Measurements from ENCODE around the gene SNX25. TPM values are rescaled to one million over a fixed set of nuclear protein-coding genes. Genes with fewer than 3 reads are reported as not detected.

The SNX25 gene
- total and polyA plus RNA-seq, 8 donors: 4.8 to 15.0 (median 10.9) TPM

DNA sequence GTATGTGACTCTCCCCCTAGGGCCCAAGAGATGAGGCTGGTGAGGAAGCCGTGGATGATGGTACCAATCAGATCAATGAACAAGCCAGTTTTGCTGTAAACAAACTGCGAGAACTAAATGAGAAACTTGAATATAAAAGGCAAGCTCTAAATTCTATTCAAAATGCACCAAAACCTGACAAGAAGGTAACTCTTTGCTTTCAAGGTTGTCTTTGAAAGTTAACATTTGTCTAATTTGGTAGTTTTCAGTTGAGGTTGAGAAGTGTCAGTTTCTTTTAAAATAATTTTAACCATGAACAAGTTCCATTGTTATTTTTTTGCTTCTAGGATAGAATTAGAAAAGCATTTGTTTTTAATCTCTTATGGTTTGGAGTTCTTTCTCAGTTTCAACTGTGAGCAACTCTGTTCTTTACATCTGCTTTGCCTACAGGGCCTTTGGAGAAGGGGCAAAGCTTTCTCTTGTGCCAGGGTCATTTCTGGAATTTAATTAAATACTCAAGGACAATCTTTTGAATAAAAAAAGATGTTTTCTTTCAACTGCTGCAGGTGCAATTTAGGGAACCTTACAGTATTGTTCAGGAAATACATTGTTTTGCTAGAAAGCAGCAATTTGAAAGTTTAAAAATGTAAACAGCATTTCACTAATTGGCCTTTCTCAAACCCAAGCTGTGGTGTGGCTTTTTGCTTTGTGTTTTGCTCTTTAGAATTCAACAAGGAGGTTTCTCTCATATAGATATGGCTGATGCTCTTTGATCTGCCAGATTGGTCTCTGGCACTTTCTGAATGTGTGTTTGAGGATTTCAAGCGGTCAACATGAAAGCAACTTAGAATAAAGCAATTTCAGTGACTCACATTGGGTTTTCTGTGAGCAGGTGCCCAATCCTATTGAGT is 123.4 kb downstream of the SNX25 start:
- no peak for FAIRE-seq
- no peak overlapping the region for H3K4me3 ChIP-seq
- no peaks in the 10 kb centered on the region for H3K4me1 ChIP-seq
- WGBS, 2 donors: 97% methylated on average over 3 of the region's 3 CpGs
- H3K9me3 ChIP-seq: no peaks in the 10 kb centered on the region
- no peak for DNase-seq
- TF ChIP-seq, protein P1, sequence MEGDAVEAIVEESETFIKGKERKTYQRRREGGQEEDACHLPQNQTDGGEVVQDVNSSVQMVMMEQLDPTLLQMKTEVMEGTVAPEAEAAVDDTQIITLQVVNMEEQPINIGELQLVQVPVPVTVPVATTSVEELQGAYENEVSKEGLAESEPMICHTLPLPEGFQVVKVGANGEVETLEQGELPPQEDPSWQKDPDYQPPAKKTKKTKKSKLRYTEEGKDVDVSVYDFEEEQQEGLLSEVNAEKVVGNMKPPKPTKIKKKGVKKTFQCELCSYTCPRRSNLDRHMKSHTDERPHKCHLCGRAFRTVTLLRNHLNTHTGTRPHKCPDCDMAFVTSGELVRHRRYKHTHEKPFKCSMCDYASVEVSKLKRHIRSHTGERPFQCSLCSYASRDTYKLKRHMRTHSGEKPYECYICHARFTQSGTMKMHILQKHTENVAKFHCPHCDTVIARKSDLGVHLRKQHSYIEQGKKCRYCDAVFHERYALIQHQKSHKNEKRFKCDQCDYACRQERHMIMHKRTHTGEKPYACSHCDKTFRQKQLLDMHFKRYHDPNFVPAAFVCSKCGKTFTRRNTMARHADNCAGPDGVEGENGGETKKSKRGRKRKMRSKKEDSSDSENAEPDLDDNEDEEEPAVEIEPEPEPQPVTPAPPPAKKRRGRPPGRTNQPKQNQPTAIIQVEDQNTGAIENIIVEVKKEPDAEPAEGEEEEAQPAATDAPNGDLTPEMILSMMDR (IDR thresholded peaks at IDR 0.05): no peak
- no peaks in the 10 kb centered on the region for H3K27me3 ChIP-seq
- H3K27ac ChIP-seq: no peak overlapping the region
- no peak for ATAC-seq
- intact Hi-C loops (cut with DNase I): no loop called here
- peaks cover 0 to 3% (median 0%) of the 10 kb centered on the region in 3 donors for H3K36me3 ChIP-seq

DNA sequence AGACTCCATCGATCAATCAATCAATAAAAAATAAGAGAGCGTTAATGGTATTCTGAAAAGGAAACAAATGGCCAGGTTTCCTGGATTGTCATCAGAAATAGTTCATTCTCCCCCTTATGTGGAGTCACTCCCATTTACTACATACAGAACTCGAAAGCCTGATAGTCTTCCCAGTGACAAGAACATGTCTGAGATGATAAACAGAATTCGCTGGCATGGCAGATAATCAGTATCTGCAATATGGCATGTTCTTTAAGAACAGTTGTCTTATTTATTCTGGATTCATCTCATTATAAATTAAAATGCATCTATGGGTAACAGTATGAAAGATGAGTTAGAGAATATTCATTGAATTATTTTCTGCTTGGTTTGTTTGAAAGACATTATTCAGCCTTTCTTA is 124.9 kb downstream of the SNX25 start:
- H3K4me1 ChIP-seq: no peaks in the 10 kb centered on the region
- H3K4me3 ChIP-seq: no peak overlapping the region
- no peaks in the 10 kb centered on the region for H3K9me3 ChIP-seq
- no peaks in the 10 kb centered on the region for H3K27me3 ChIP-seq
- ATAC-seq (no peak), FAIRE-seq (no peak), DNase-seq (no peak)
- TF ChIP-seq, protein P1 (IDR thresholded peaks at IDR 0.05): no peak
- H3K36me3 ChIP-seq: peaks cover 0 to 3% (median 0%) of the 10 kb centered on the region in 3 donors
- no peak overlapping the region for H3K27ac ChIP-seq
- intact Hi-C loops (cut with DNase I): no loop called here
- 93 to 96% methylated on average over 4 of the region's 4 CpGs for WGBS, 2 donors

- intact Hi-C loops (cut with DNase I): no loop called here
- ATAC-seq: no peak
- no peak for DNase-seq
- Histone ChIP-seq H3K27ac (no peak overlapping the region), H3K9me3 (no peaks in the 10 kb centered on the region), H3K27me3 (no peaks in the 10 kb centered on the region), H3K4me3 (no peak overlapping the region), H3K4me1 (no peaks in the 10 kb centered on the region), H3K36me3 (peaks cover 0 to under 1% (median 0%) of the 10 kb centered on the region in 3 donors)
- WGBS, 2 donors: 95% methylated on average over 1 of the region's 1 CpG
- TF ChIP-seq, protein P1 (IDR thresholded peaks at IDR 0.05): no peak
- FAIRE-seq: no peak
These were observed 126.2 kb downstream of the SNX25 start for GRCh38 chr4:185335579-185335978.

DNA sequence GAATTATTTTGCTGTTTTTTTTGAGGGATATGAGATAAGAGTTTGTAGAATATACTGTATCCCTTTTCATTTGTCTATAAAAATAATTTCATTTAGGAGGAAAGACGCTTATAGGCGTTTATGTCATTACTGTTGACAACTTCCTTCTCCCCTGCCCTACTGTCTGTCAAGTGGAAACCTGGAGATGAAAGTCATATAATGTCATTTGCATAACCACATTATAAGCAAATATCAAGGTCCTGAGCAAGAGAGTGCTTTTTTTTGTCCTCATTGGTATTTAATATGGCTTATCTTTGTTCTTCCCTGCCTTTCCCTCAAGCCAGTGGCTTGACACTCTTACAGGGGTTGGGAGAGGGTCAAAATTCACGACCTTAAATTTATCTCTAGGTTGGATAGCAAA is 130.5 kb downstream of the SNX25 start:
- Histone ChIP-seq H3K4me3 (no peak overlapping the region), H3K9me3 (no peaks in the 10 kb centered on the region), H3K4me1 (no peaks in the 10 kb centered on the region), H3K27me3 (no peaks in the 10 kb centered on the region), H3K27ac (no peak overlapping the region), H3K36me3 (no peaks in the 10 kb centered on the region)
- intact Hi-C loops (cut with DNase I): no loop called here
- TF ChIP-seq, protein P1 (IDR thresholded peaks at IDR 0.05): no peak
- 75 to 85% methylated on average over 3 of the region's 3 CpGs for WGBS, 2 donors
- no peak for ATAC-seq
- DNase-seq: no peak
- no peak for FAIRE-seq

GRCh38 chr4:185341377-185341776 is 132.0 kb downstream of the SNX25 start:
- Histone ChIP-seq H3K36me3 (peaks cover 0 to 1% (median 0%) of the 10 kb centered on the region in 3 donors), H3K27me3 (no peaks in the 10 kb centered on the region), H3K27ac (no peak overlapping the region), H3K9me3 (no peaks in the 10 kb centered on the region), H3K4me3 (no peak overlapping the region), H3K4me1 (no peaks in the 10 kb centered on the region)
- FAIRE-seq: no peak
- TF ChIP-seq, protein P1 (IDR thresholded peaks at IDR 0.05): no peak
- intact Hi-C loops (cut with DNase I): no loop called here
- WGBS, 2 donors: 93 to 94% methylated on average over 2 of the region's 2 CpGs
- ATAC-seq: no peak
- DNase-seq: no peak
